HG03108 (cell line): ENCODE measurements around the gene STEAP3.
A peak's percentile ranks its signal among the peaks of the same experiment; 100 is the strongest.
"Not testable (repeated sequence)": the region's sequence is repeated elsewhere in the genome, so short reads cannot be mapped to it uniquely, and the experiment has no call there.

Source experiments
- ATAC-seq: cut with Tn5 transposase; IDR thresholded peaks from one replicate; pipeline ENCODE4 v1.9.1; 2021; ENCODE audit warnings: moderate library complexity; ENCODE audit not compliant: unreplicated experiment

STEAP3 gene

GRCh38 chr2:119260646-119261492, 37.2 kb downstream of the STEAP3 start:
- no peak for ATAC-seq

GRCh38 chr2:119261493-119262225, 38.0 kb downstream of the STEAP3 start:
- no peak for ATAC-seq

- no peak for ATAC-seq
Measured at GRCh38 chr2:119263025-119263424, 39.4 kb downstream of the STEAP3 start.

- no peak for ATAC-seq
Measured at GRCh38 chr2:119263656-119264055, 40.0 kb downstream of the STEAP3 start.

- ATAC-seq: peak; percentile 78
Measured at GRCh38 chr2:119264781-119265692, 41.4 kb downstream of the STEAP3 start.

- no peak for ATAC-seq
Measured at GRCh38 chr2:119265693-119266066, 42.0 kb downstream of the STEAP3 start.

- no peak for ATAC-seq
Measured at GRCh38 chr2:119266091-119266589, 42.5 kb downstream of the STEAP3 start.

- ATAC-seq: no peak
Measured at GRCh38 chr2:119267604-119268003, 44.0 kb downstream of the STEAP3 start.

- no peak for ATAC-seq
Measured at GRCh38 chr2:119276864-119277263, 53.2 kb downstream of the STEAP3 start.

- not testable (repeated sequence) for ATAC-seq
Measured at GRCh38 chr2:119278385-119278784, 54.8 kb downstream of the STEAP3 start.

- ATAC-seq: no peak
Measured at GRCh38 chr2:119278946-119279345, 55.3 kb downstream of the STEAP3 start.

- no peak for ATAC-seq
Measured at GRCh38 chr2:119279666-119280065, 56.0 kb downstream of the STEAP3 start.

GRCh38 chr2:119280680-119281079, 57.0 kb downstream of the STEAP3 start:
- ATAC-seq: no peak

GRCh38 chr2:119282146-119282995, 58.7 kb downstream of the STEAP3 start:
- no peak for ATAC-seq

- no peak for ATAC-seq
Measured at GRCh38 chr2:119282996-119283511, 59.4 kb downstream of the STEAP3 start.

GRCh38 chr2:119283873-119284331, 60.3 kb downstream of the STEAP3 start:
- no peak for ATAC-seq

- no peak for ATAC-seq
Measured at GRCh38 chr2:119286661-119287060, 63.0 kb downstream of the STEAP3 start.

- ATAC-seq: no peak
Measured at GRCh38 chr2:119288576-119288975, 64.9 kb downstream of the STEAP3 start.

GRCh38 chr2:119289093-119289492, 65.5 kb downstream of the STEAP3 start:
- ATAC-seq: no peak

GRCh38 chr2:119289642-119290041, 66.0 kb downstream of the STEAP3 start:
- no peak for ATAC-seq
